Activated T-helper 2 cell treated with anti-CD3 and anti-CD28 coated beads, Interferon-gamma antibody, Interleukin-2, Interleukin-4, amounts not matched to agents 10 μg/mL and 5 μg/mL and 100 μg/mL, durations not matched to agents 14 hours and 24 hours and 36 hours (primary cell): ENCODE measurements around the gene NFATC2. TPM values are rescaled to one million over a fixed set of nuclear protein-coding genes. Genes with fewer than 3 reads are reported as not detected.
"Not testable (repeated sequence)": the region's sequence is repeated elsewhere in the genome, so short reads cannot be mapped to it uniquely, and the experiment has no call there.

Source experiments
- DNase-seq: peaks from one replicate; pipeline ENCODE4 v3.0.0; 2021; ENCODE audit warnings: low spot score
- H3K27ac Mint-ChIP-seq: one replicate; pipeline ENCODE4 v1.8.0; 2021; ENCODE audit warnings: mixed read lengths
- H3K27me3 Mint-ChIP-seq: one replicate; pipeline ENCODE4 v1.8.0; 2021; ENCODE audit warnings: low read depth, mixed read lengths
- H3K36me3 Mint-ChIP-seq: one replicate; pipeline ENCODE4 v1.8.0; 2021; ENCODE audit warnings: low read depth, mixed read lengths
- H3K4me1 Mint-ChIP-seq: one replicate; pipeline ENCODE4 v1.8.0; 2021; ENCODE audit warnings: low read depth, mixed read lengths
- H3K4me3 Mint-ChIP-seq: one replicate; pipeline ENCODE4 v1.8.0; 2021; ENCODE audit warnings: low read depth, mild to moderate bottlenecking, moderate library complexity, mixed read lengths
- H3K9me3 Mint-ChIP-seq: one replicate; pipeline ENCODE4 v1.8.0; 2021; ENCODE audit warnings: mixed read lengths
- intact Hi-C: fragments of 100-400 bp; cut with micrococcal nuclease; formaldehyde crosslinking; loops from one replicate; pipeline ENCODE4 v1.15.1; 2023
- total RNA-seq: library from RNA; stranded (reverse); gene quantifications from 2 replicates; pipeline ENCODE4 v1.2.3, GENCODE V29; 2022

Gene NFATC2
- total RNA-seq, 1 donor from 2014 or later, result 67.1 TPM

DNA sequence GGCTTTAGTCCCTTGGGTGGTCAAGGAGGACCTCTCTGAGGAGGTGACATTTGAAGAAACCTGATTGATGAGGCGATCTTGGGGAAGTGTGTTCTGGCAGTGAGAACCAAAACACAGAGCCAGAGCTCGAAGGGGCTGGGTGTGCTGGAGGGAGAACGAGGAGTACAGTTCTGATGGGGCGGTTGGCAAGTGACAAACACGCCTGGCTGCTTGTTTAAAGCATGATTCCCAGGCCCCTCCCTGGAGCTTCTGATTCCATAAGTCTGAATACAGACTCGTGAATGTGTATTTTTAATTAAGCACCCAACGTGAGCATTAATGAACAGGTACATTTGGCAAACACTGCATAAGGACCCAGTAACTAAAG, 886 bp upstream of the NFATC2 start:
- DNase-seq, result no peak
- intact Hi-C loops, result loop anchor here (5.0 kb wide), 2 partner anchors 481 to 504 kb away; no protein-coding TSS in a partner anchor
- no peak overlapping the region for H3K27ac Mint-ChIP-seq
- peaks cover 30% of the 10 kb centered on the region for H3K4me1 Mint-ChIP-seq
- peak overlapping the region; percentile 73 for H3K4me3 Mint-ChIP-seq
- no peaks in the 10 kb centered on the region for H3K9me3 Mint-ChIP-seq
- H3K27me3 Mint-ChIP-seq, result peaks cover 34% of the 10 kb centered on the region
- H3K36me3 Mint-ChIP-seq, result peaks cover 25% of the 10 kb centered on the region

DNA sequence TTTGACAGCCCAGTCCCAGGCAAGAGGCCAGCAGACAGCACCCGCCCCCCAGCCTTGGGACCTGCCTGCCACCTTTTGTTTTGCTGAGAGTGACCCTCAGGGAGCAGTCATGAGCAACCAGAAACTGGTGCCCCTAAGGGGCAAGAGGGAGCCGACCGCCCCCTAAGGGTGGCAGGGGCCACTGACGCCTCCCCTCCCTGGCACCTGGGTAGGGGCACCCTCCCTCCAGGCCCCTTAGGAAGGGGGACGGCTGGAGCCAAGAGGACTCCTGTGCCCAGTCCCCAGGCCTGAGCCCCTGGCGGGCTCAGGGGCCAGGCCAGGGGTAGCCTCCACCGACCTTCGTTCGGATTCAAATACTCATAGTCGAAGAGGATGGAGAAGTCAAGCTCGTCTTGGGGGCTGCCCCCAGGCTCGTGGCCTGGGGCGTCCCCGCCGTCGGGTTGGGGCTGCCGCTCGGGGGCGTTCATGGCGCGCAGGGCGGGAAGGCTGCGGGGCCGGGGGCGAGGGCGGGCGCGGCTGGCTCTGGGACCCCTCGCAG, 417 bp downstream of the NFATC2 start:
- H3K9me3 Mint-ChIP-seq, result no peaks in the 10 kb centered on the region
- H3K27ac Mint-ChIP-seq, result peak overlapping the region; percentile 98
- H3K4me1 Mint-ChIP-seq, result peaks cover 43% of the 10 kb centered on the region
- peak; percentile 36 for DNase-seq
- peaks cover 22% of the 10 kb centered on the region for H3K27me3 Mint-ChIP-seq
- peak overlapping the region; percentile 96 for H3K4me3 Mint-ChIP-seq
- intact Hi-C loops, result loop anchor here (5.0 kb wide), 2 partner anchors 480 to 505 kb away; no protein-coding TSS in a partner anchor
- peaks cover 37% of the 10 kb centered on the region for H3K36me3 Mint-ChIP-seq

DNA sequence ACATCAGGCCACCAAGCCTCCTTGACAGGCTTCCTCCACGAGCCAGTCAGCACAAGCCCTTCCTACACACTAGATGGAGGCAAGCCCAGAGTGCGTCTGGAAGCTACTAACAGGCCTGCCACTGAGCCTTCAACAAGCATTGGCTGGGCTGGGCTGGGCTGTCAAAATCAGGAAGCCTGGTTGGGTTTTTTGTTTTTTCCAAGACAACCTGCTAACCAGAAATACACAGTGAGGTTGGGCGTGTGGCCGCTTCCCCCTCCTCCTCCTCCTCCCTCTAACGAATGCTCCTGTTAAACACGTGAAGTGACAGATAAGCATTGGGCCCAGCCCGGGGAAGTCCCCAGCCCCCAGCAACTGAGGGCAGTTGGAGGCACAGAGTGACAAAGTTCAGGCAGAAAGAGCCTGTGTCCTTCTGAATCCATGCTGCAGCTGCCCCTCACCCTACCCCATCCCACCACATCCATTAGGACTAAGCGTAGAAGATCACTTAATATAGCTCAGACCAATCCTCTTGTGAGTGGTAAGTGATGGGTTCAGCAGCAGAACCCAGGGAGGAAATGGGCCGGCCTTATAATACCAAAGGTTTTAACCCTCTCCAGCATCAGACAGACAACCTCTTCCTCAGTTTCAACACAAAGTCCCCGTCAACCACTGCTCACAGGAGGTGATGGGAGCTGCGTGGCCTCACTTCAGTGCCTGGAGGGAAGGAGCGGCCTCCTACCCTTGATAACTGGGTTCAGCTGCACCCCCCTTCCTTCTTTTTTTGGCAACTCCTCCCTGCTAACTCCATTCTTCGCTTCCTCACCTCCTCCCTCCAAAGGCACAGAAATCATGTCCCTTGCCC, 1.1 kb downstream of the NFATC2 start:
- H3K27me3 Mint-ChIP-seq, result peaks cover 16% of the 10 kb centered on the region
- peaks cover 44% of the 10 kb centered on the region for H3K36me3 Mint-ChIP-seq
- H3K4me3 Mint-ChIP-seq, result peak overlapping the region; percentile 96
- no peaks in the 10 kb centered on the region for H3K9me3 Mint-ChIP-seq
- intact Hi-C loops, result loop anchor here (1.0 to 5.0 kb wide), 10 partner anchors 10 to 506 kb away; no protein-coding TSS in a partner anchor
- peak overlapping the region; percentile 98 for H3K27ac Mint-ChIP-seq
- DNase-seq, result peak; percentile 87
- H3K4me1 Mint-ChIP-seq, result peaks cover 50% of the 10 kb centered on the region

DNA sequence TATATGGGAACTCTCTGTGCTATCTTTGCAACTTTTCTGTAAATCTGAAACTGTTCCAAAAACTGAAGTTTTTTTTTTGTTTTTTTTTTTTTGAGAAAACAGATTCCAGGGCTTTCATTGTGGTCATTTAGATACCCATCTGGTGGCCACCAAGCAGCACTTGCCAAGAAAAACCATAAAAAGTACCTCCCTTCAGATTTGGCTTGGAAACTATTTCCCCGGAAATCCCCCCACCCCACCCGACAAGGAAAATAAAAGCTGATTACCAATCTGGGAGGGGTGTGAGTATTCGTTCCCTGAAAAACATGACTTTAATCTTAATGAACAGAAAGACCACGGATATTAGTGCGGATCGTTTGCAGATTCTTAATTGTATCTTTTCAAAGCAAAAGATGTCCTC, 1.9 kb downstream of the NFATC2 start:
- intact Hi-C loops, result loop anchor here (2.0 to 5.0 kb wide), 4 partner anchors 54 to 507 kb away; no protein-coding TSS in a partner anchor
- peaks cover 12% of the 10 kb centered on the region for H3K27me3 Mint-ChIP-seq
- H3K36me3 Mint-ChIP-seq, result peaks cover 52% of the 10 kb centered on the region
- no peaks in the 10 kb centered on the region for H3K9me3 Mint-ChIP-seq
- peak overlapping the region; percentile 98 for H3K27ac Mint-ChIP-seq
- H3K4me3 Mint-ChIP-seq, result peak overlapping the region; percentile 96
- DNase-seq, result no peak
- peaks cover 59% of the 10 kb centered on the region for H3K4me1 Mint-ChIP-seq

DNA sequence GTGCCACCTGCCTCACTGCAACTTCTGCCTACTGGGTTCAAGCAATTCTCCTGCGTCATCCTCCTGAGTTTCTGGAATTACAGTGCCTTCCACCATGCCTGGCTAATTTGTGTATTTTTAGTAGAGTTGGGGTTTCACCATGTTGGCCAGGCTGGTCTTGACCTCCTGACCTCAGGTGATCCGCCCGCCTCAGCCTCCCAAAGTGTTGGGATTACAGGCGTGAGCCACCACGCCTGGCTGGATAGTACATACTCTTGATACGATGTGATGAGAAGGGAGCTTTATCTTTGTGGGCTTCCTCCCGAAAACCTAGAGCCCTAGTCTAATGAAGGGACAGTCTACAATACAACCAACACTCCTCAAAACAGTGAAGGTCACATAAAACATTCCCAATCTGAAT, 2.4 kb downstream of the NFATC2 start:
- Mint-ChIP-seq H3K36me3 (peaks cover 57% of the 10 kb centered on the region), H3K27ac (peak overlapping the region; percentile 98), H3K4me3 (peak overlapping the region; percentile 96), H3K4me1 (peaks cover 64% of the 10 kb centered on the region)
- H3K27me3 Mint-ChIP-seq, H3K9me3 Mint-ChIP-seq, DNase-seq: not testable (repeated sequence)
- intact Hi-C loops, result loop anchor here (2.0 to 5.0 kb wide), 4 partner anchors 55 to 507 kb away; no protein-coding TSS in a partner anchor

DNA sequence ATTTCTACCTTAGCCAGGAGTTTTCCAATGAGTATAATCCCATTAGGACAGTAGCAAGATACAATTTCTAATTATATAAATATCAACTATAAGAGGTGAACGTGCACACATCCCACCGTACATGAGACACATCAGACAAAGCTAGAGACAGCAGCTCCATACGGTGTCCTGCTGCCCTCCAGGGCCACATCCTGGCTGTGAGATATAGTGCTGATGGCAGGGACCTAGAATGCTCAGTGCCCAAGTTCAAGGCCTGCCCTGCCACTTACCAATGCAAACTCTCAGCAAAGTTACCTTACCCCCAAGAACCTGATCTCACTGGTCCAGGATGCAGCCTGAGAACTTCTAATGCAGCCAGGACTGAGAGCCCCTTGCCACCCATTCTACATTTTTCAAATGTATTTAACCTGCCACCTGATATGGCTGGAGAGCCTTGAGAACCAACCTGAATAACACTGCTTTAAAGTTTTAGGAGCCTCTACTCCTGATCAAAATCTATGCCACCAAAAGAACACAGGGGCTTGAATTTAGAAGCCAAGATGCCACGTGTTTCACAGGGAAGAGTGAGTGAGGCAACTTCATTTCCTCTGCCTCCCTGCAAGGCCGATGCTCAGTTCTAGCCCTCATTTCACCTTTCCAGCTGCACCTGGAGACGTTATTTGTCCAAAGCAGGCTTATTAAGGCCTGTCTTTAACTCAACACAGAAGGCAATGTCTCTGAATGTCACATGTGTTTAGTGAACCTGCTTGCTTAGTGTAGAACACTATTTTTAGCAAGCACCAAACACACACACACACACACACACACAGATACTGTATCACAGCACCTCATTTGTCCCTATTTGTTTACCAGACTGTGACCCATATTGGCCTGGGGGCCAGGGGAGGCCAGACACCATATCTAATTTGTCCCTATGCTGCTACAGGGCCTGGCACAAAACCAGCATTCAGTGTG, 6.1 kb downstream of the NFATC2 start:
- H3K27ac Mint-ChIP-seq, result peak overlapping the region; percentile 94
- H3K9me3 Mint-ChIP-seq, result no peaks in the 10 kb centered on the region
- intact Hi-C loops, result no loop called here
- no peak for DNase-seq
- H3K27me3 Mint-ChIP-seq, result no peaks in the 10 kb centered on the region
- peaks cover 86% of the 10 kb centered on the region for H3K36me3 Mint-ChIP-seq
- H3K4me3 Mint-ChIP-seq, result peak overlapping the region; percentile 39
- peaks cover 85% of the 10 kb centered on the region for H3K4me1 Mint-ChIP-seq

DNA sequence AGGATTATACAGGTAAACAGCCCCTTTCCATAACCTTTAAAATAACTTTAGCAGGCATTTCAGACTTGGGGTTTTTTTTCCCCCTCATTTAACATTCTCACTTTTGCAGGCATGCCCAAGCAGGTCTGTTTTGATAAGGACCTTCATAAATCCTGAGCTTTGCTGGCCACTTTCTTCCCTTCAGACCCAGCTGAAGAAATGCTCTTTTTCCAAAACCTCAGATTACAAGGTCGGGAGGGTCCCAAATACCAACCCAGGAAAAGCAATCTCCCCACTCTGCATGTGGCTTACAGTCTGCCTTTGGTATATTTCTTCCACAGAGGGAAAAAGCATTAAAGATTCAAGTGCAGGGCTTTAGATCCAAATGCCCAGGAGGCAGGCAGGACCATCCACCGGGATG, 6.8 kb downstream of the NFATC2 start:
- Mint-ChIP-seq H3K36me3 (peaks cover 86% of the 10 kb centered on the region), H3K27ac (peak overlapping the region; percentile 94)
- intact Hi-C loops, result no loop called here

DNA sequence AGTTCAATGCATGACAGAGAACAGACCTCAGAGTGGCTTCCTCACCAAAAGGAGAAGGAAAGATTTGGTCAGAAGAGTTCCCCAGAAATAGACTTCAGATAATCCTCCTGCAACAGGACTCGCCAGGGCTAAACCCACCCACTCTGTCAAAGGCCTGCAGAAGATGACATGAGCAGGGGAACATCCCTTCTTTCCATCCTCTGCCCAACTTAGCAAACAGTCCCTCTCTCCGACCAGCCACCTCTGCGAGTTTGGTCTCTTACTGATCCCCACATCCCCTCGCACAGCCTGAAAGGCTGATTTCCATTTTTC, 7.5 kb downstream of the NFATC2 start:
- Mint-ChIP-seq H3K4me3 (peak overlapping the region; percentile 11), H3K27ac (peak overlapping the region; percentile 94), H3K36me3 (peaks cover 86% of the 10 kb centered on the region), H3K9me3 (no peaks in the 10 kb centered on the region), H3K4me1 (peaks cover 87% of the 10 kb centered on the region), H3K27me3 (no peaks in the 10 kb centered on the region)
- DNase-seq, result no peak
- intact Hi-C loops, result no loop called here

More for the DNA sequence above, 6.8 kb downstream of the NFATC2 start:
- peaks cover 88% of the 10 kb centered on the region for H3K4me1 Mint-ChIP-seq
- DNase-seq, result no peak
- H3K9me3 Mint-ChIP-seq, result no peaks in the 10 kb centered on the region
- peak overlapping the region; percentile 19 for H3K4me3 Mint-ChIP-seq
- no peaks in the 10 kb centered on the region for H3K27me3 Mint-ChIP-seq

DNA sequence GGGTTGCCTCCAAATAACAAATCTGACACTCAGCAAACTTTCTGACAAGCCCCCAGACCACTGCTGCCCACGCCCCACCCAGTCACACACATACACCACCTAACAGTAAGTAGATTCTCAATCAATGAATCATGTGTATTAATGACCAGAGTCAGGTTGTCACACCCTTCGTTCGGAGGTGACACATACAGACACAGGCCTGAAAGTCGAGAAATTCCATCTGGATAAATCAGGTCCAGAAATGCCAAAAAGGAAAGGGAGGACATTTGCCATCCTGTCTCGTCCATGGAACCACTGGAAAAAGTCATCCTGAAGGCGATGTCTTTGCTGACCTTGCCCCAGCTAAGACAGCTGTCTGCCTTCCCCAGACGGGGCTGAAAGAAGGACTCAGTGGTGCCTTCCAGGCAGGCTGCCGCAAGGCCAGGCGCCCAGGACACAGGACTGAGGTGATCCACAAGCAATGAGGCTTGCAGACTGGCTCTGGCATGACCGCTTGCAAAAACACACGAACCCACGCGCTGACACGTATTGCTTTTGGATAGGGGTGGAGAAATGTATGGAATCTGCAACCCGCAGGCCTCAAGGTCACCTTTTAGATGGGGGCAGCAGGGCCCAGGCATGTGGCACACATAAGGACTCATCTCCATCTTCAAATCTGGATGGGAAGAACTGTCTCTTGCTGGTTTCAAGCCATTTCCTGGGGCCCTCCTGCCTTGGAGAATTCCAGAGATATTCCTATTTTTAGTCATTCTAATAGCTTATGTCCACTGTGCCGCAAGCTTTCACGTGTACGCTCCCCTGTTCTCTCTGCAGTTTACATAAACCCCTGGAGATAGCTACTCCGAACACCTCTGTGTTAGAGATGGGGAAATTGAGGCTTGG, 9.0 kb downstream of the NFATC2 start:
- Mint-ChIP-seq H3K36me3 (peaks cover 79% of the 10 kb centered on the region), H3K27ac (peak overlapping the region; percentile 99), H3K4me3 (no peak overlapping the region), H3K27me3 (no peaks in the 10 kb centered on the region), H3K9me3 (no peaks in the 10 kb centered on the region), H3K4me1 (peaks cover 88% of the 10 kb centered on the region)
- DNase-seq, result no peak
- intact Hi-C loops, result loop anchor here (5.0 kb wide), 1 partner anchor 184 kb away; no protein-coding TSS in a partner anchor

DNA sequence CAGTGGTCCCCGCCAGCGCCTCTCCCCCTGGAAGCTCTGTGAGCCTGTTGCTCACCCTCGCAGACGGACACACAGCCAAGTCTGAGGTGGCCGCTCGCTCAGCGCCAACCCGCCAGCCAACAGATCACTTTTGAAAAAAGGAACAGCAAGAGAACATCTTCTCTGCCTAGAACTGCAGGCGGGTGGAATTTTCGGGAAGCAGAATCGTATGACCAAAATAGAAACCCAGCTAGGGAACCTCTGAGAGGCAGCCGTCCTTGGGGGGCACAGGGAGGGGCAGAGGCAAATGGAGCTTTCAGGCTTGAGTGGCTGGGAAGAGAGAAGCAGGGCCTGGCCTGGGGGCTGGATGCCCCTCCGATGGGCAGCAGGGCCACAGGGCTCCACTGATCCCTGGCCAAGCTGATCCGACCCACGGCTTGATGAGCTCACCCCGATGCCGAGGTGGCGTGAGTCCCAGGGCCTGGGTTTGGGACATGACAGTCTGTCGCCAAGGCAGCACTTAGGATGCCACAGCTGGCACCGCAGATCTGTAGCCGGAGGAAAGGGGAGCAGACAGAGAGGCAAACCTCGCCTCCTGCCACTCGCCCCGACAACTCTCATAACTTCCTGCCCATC, 9.8 kb downstream of the NFATC2 start:
- H3K36me3 Mint-ChIP-seq, result peaks cover 76% of the 10 kb centered on the region
- H3K4me1 Mint-ChIP-seq, result peaks cover 86% of the 10 kb centered on the region
- H3K27me3 Mint-ChIP-seq, result no peaks in the 10 kb centered on the region
- H3K4me3 Mint-ChIP-seq, result no peak overlapping the region
- no peaks in the 10 kb centered on the region for H3K9me3 Mint-ChIP-seq
- DNase-seq, result no peak
- intact Hi-C loops, result loop anchor here (5.0 kb wide), 1 partner anchor 185 kb away; no protein-coding TSS in a partner anchor
- H3K27ac Mint-ChIP-seq, result peak overlapping the region; percentile 99

DNA sequence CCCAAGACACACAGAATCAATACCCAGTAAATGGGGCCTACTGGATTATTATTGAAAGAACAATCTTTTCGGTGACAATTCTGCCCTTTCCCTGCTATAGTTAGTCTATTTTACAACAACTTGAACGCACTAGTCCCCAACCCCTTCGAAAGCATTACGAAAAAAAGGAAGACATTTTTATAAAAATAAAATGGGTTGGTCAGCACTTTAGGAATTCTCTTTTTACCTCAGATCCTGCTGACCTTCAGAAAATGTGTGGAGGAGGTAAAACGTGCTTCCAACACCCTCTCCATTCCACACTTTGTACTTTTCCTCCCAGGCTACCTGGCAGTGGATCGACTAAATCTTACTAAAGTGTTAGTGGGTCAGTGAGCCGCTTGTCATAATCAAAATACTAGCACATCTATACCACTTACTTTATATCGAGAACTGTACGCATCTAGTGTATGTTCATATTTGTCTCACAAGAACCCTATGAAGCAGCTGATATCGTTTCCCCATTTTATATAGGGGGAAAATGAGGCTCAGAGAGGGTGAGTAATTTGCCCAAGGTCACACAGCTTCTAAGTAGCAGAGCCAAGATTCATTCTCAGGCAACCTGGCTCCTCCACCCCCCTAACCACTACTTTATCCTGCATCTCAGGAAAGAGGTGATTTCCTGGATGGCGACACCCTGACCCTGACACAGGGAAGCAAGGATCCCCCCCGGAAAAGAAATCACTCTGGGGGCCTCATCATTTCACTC, 10.6 kb downstream of the NFATC2 start:
- H3K9me3 Mint-ChIP-seq, result no peaks in the 10 kb centered on the region
- no peaks in the 10 kb centered on the region for H3K27me3 Mint-ChIP-seq
- H3K4me1 Mint-ChIP-seq, result peaks cover 85% of the 10 kb centered on the region
- DNase-seq, result no peak
- H3K4me3 Mint-ChIP-seq, result peak overlapping the region; percentile 82
- peak overlapping the region; percentile 99 for H3K27ac Mint-ChIP-seq
- H3K36me3 Mint-ChIP-seq, result peaks cover 75% of the 10 kb centered on the region
- intact Hi-C loops, result loop anchor here (1.0 to 5.0 kb wide), 6 partner anchors 9 to 185 kb away; no protein-coding TSS in a partner anchor
